GM12878 (cell line): ENCODE results near the gene SMPD4. TPM values are rescaled to one million over a fixed set of nuclear protein-coding genes. Genes with fewer than 3 reads are reported as not detected.
"Not testable (repeated sequence)": the region's sequence is repeated elsewhere in the genome, so short reads cannot be mapped to it uniquely, and the experiment has no call there.

ENCODE experiments used
- ATAC-seq: fragments of 200-7000 bp; cut with Tn5 transposase; 3 replicates; pipeline ENCODE4 v1.9.1; 2020; ENCODE audit warnings: mild to moderate bottlenecking, moderate library complexity
- BruUV-seq: library from RNA; stranded (reverse); fragments of 400-500 nt; replicated peaks from 2 replicates; lab custom pipeline; 2021; lab: Mats Ljungman, UMichigan
- CTCF ChIA-PET: fragments of 300-600 bp; sonication (Branson Sonifier 250); formaldehyde crosslinking; extraction: SDS; loops from one replicate; lab custom pipeline; 2021; ENCODE audit warnings: inconsistent platforms; lab: Yijun Ruan, JAX
- POLR2A ChIA-PET: fragments of 350-600 bp; formaldehyde crosslinking; extraction: SDS; loops from one replicate; lab custom pipeline; 2021; ENCODE audit warnings: inconsistent platforms; lab: Charles Lee
- RAD21 ChIA-PET: fragments of 300-600 bp; sonication (Branson Sonifier 250); formaldehyde crosslinking; loops from one replicate; lab custom pipeline; 2023; ENCODE audit warnings: antibody characterized with exemption; ENCODE audit not compliant: unreplicated experiment; lab: Charles Lee
- SMC1A ChIA-PET: fragments of 300-600 bp; sonication (Branson Sonifier 250); formaldehyde crosslinking; loops from one replicate; lab custom pipeline; 2023; ENCODE audit not compliant: unreplicated experiment, uncharacterized antibody; lab: Charles Lee
- DNase-seq: peaks from one replicate; pipeline ENCODE4 v3.0.0-alpha.2; 2011; ENCODE audit warnings: low read depth, low spot score
- FAIRE-seq: peaks from 3 replicates; lab custom pipeline; 2011; peaks lifted over from hg19 to GRCh38; lab: Jason Lieb, UNC
- H2AFZ ChIP-seq: 2 replicates; pipeline ENCODE4 v1.6.0; 2011; ENCODE audit warnings: low read depth, low read length, control low read depth; ENCODE audit not compliant: control insufficient read depth
- H3K27ac ChIP-seq: 2 replicates; pipeline ENCODE4 v1.5.1; 2011; ENCODE audit warnings: control low read depth; ENCODE audit not compliant: control insufficient read depth, insufficient read depth
- H3K27me3 ChIP-seq, 2 experiments: replicated peaks in 1 of 2; 2 replicates each; pipeline versions ENCODE4 v1.6.0 to v1.6.1; 2011; ENCODE audit warnings: low read length in 1 of 2; ENCODE audit not compliant: control insufficient read depth in 2 of 2, insufficient read depth in 2 of 2
- H3K36me3 ChIP-seq, 2 experiments: 2 replicates each; pipeline ENCODE4 v1.5.1; 2011; ENCODE audit warnings: low read length in 1 of 2; ENCODE audit not compliant: control insufficient read depth in 2 of 2, insufficient read depth in 2 of 2
- H3K4me1 ChIP-seq: 2 replicates; pipeline ENCODE4 v1.6.1; 2011; ENCODE audit warnings: mild to moderate bottlenecking, low read length, moderate library complexity, mixed read lengths; ENCODE audit not compliant: control insufficient read depth, insufficient read depth
- H3K4me2 ChIP-seq: 2 replicates; pipeline ENCODE4 v1.6.0; 2011; ENCODE audit warnings: control low read depth; ENCODE audit not compliant: control insufficient read depth, insufficient read depth
- H3K4me3 ChIP-seq: fragments of 200-600 bp; sonication (generic); 2 replicates; pipeline ENCODE4 v1.5.1; 2016
- H3K79me2 ChIP-seq: 2 replicates; pipeline ENCODE4 v1.6.0; 2011; ENCODE audit warnings: low read length; ENCODE audit not compliant: control insufficient read depth, insufficient read depth
- H3K9ac ChIP-seq: 2 replicates; pipeline ENCODE4 v1.8.0; 2011; ENCODE audit warnings: low read length, control low read depth, mixed read lengths; ENCODE audit not compliant: control insufficient read depth, insufficient read depth
- H3K9me3 ChIP-seq: replicated peaks from 3 replicates; pipeline ENCODE4 v1.5.1; 2011; ENCODE audit warnings: mild to moderate bottlenecking, low read length; ENCODE audit not compliant: control insufficient read depth, insufficient read depth
- H4K20me1 ChIP-seq: 2 replicates; pipeline ENCODE4 v1.6.0; 2011; ENCODE audit not compliant: control insufficient read depth, insufficient read depth
- CHD4 ChIP-seq: fragments of 200-600 bp; sonication (generic); IDR thresholded peaks from 2 replicates; pipeline ENCODE4 v1.6.1; 2016; ENCODE audit warnings: mild to moderate bottlenecking
- FOXK2 ChIP-seq: fragments of 450-650 bp; IDR thresholded peaks from 2 replicates; pipeline ENCODE4 v1.6.1; 2017; ENCODE audit warnings: mild to moderate bottlenecking, moderate library complexity
- NBN ChIP-seq: fragments of 450-650 bp; IDR thresholded peaks from 2 replicates; pipeline ENCODE4 v1.6.1; 2016
- ZZZ3 ChIP-seq: IDR thresholded peaks from 2 replicates; pipeline ENCODE4 v1.6.1; 2011; ENCODE audit warnings: low read depth; ENCODE audit not compliant: control insufficient read depth, insufficient read length
- WGBS: methylation state at CpG from one replicate; pipeline ENCODE4 v1.1.6; 2016; ENCODE audit warnings: low lambda C conversion rate; ENCODE audit not compliant: insufficient replicate concordance, insufficient coverage; ENCODE audit errors: missing lambda C conversion rate; 5-methylcytosine and 5-hydroxymethylcytosine counted together
- in situ Hi-C: fragments of 300-500 bp; cut with MboI; formaldehyde crosslinking; loops from 9 replicates; pipeline ENCODE4 v1.14.3; 2018; ENCODE audit warnings: mixed read lengths
- intact Hi-C: fragments of 100-400 bp; cut with micrococcal nuclease; formaldehyde crosslinking; loops from one replicate; pipeline ENCODE4 v1.14.2; 2022; ENCODE audit not compliant: unreplicated experiment
- polyA plus RNA-seq, 11 experiments: library from polyadenylated mRNA; depleted of rRNA in 4 of 11; unstranded in 6 of 11; stranded (reverse) in 5 of 11; fragments of >200 nt; fragmentation: Nextera tagmentation in 4 of 11; fragmentation: Illumina TruSeq in 1 of 11; extraction: Ambion mirVana in 4 of 11; extraction: Trizol in 1 of 11; gene quantifications; 1 replicate in 1 of 11; 2 replicates in 10 of 11; pipeline versions ENCODE4 v1.2.1 to v1.2.3, GENCODE V29; 2011 to 2016; ENCODE audit warnings: inconsistent platforms in 2 of 11, missing spikeins in 2 of 11, low read depth in 1 of 11
- total RNA-seq, 4 experiments: library from RNA; depleted of rRNA in 3 of 4; stranded (reverse); fragments of >200 nt in 3 of 4; fragmentation: Illumina TruSeq in 1 of 4; extraction: Trizol in 1 of 4; gene quantifications; 2 replicates each; pipeline versions ENCODE4 v1.2.1 to v1.2.3, GENCODE V29; 2013 to 2021

Gene SMPD4
- total and polyA plus RNA-seq, 10 of the 15 experiments (the other 5 are each of a cell fraction or from before 2014, with no cell fraction given) = 5.0 to 82.0 (median 45.7) TPM

DNA sequence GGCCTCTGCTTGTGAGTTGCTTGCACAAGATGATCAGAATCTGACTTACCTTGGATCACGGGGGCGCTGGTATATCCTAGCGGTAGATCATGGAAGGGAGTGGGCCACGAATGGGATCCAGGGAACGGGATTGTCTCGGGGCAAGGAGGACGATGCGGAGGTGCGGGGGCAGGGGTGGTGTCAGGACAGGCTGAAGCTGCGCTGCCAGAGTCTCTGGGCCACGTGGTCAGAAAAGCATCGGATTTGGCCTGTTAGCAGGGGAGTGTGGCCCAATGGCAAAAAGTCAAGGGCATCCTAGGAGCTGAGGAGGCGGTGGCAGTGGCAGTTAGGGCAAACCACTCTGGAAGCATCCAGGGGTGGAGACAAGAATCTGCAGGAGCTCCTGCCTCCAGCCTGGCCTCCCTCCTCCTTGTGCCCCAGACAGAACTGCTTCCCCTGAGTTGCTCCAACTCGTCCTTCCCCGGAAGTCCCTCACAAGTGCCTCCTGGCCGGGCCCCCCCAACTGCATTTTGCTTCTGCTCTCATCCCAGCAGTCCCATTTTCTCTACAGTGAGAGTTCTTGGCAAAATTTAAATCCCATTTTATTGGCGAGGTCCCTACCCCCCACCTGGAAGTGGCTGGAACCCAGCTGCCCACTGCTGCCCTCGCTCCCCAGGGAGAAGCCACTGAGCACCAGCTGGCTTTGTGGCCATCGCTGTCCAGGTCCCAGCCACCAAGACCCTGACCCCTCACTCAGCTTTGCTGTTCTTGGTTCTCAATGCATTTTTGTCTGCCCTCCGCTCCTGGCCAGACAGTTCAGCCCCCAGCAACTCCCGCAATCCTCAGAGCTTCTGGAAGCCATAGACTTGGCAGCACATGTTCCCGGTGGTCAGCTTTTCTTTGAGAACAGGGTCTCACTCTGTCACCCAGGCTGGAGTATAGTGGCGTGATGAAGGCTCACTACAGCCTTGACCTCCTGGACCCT lies 30.9 kb downstream of the SMPD4 start:
- intact Hi-C loops (no loop called here), in situ Hi-C loops (loop anchor here (10.0 kb wide), 1 partner anchor 1524 kb away; no protein-coding TSS in a partner anchor)
- H3K4me3 ChIP-seq = no peak overlapping the region
- ATAC-seq = no peak
- BruUV-seq = no TSS peak
- no peak for FAIRE-seq
- no peak for DNase-seq
- no peaks in the 10 kb centered on the region for H3K27me3 ChIP-seq
- no peak overlapping the region for H2AFZ ChIP-seq
- H4K20me1 ChIP-seq = no peaks in the 10 kb centered on the region
- POLR2A ChIA-PET = no interaction called here
- TF ChIP-seq NBN = no peak
- no peak for TF ChIP-seq ZZZ3
- TF ChIP-seq CHD4 = no peak
- TF ChIP-seq FOXK2 = no peak
- WGBS = 94% methylated on average over 19 of the region's 23 CpGs
- no peaks in the 10 kb centered on the region for H3K4me1 ChIP-seq
- H3K9ac ChIP-seq = no peak overlapping the region
- no peaks in the 10 kb centered on the region for H3K9me3 ChIP-seq
- no peak overlapping the region for H3K27ac ChIP-seq
- RAD21 ChIA-PET = no interaction called here
- H3K79me2 ChIP-seq = no peaks in the 10 kb centered on the region
- no peak overlapping the region for H3K4me2 ChIP-seq
- peaks cover 0 to 16% of the 10 kb centered on the region in 2 experiments; a peak in 2 of 4 replicates for H3K36me3 ChIP-seq
- SMC1A ChIA-PET = no interaction called here
- CTCF ChIA-PET = no interaction called here

DNA sequence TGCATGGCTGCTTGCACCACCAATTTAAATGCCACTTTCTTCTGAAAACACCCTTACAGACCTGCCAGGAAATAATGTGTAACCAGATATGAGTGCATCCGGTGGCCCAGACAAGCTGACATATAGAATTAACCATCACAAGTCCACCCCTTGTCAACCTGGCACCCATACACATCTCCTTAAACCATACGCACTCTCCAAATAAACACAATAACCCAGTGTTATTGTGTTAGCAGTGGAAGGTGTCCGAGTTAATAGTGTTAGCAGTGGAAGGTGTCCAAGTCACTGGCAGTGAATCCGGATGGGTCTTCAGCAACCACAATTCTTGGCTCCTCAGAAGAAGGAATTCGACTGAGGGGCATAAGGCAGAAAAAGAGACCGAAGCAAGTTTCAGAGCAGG lies 32.9 kb downstream of the SMPD4 start:
- SMC1A ChIA-PET, H3K4me1 ChIP-seq, H3K36me3 ChIP-seq, BruUV-seq, H3K79me2 ChIP-seq, H3K9me3 ChIP-seq, H3K27ac ChIP-seq, H3K4me2 ChIP-seq, H3K27me3 ChIP-seq, in situ Hi-C loops, FAIRE-seq, H3K9ac ChIP-seq, H2AFZ ChIP-seq, POLR2A ChIA-PET, ATAC-seq, H3K4me3 ChIP-seq, intact Hi-C loops, DNase-seq, H4K20me1 ChIP-seq, RAD21 ChIA-PET, CTCF ChIA-PET: not testable (repeated sequence)
- 51% methylated on average over 4 of the region's 6 CpGs for WGBS
